ENCODE data around the gene TMPRSS2.

Gene TMPRSS2

GRCh38 chr21:41509733-41510132 is 1.8 kb upstream of the TMPRSS2 start:
- no peak overlapping the region for H3K4me3 ChIP-seq (ENCODE audit: low read depth, low read length)

GRCh38 chr21:41509145-41509496 is 1.2 kb upstream of the TMPRSS2 start:
- TF ChIP-seq CTCF (IDR thresholded peaks at IDR 0.05; ENCODE audit: low read depth, low read length): no peak

More at GRCh38 chr21:41509733-41510132, 1.8 kb upstream of the TMPRSS2 start:
- TF ChIP-seq CTCF (IDR thresholded peaks at IDR 0.05; ENCODE audit: low read depth, low read length): no peak

GRCh38 chr21:41508415-41509144 is 622 bp upstream of the TMPRSS2 start:
- no peak for TF ChIP-seq CTCF (IDR thresholded peaks at IDR 0.05; ENCODE audit: low read depth, low read length)
- H3K4me3 ChIP-seq (ENCODE audit: low read depth, low read length): no peak overlapping the region

More at GRCh38 chr21:41509145-41509496, 1.2 kb upstream of the TMPRSS2 start:
- H3K4me3 ChIP-seq (ENCODE audit: low read depth, low read length): no peak overlapping the region

GRCh38 chr21:41506611-41507520 is 1.1 kb downstream of the TMPRSS2 start:
- no peak for TF ChIP-seq CTCF (IDR thresholded peaks at IDR 0.05; ENCODE audit: low read depth, low read length)
- H3K4me3 ChIP-seq (ENCODE audit: low read depth, low read length): no peak overlapping the region

GRCh38 chr21:41506005-41506594 is 1.9 kb downstream of the TMPRSS2 start:
- no peak overlapping the region for H3K4me3 ChIP-seq (ENCODE audit: low read depth, low read length)
- no peak for TF ChIP-seq CTCF (IDR thresholded peaks at IDR 0.05; ENCODE audit: low read depth, low read length)

GRCh38 chr21:41504030-41504429 is 3.9 kb downstream of the TMPRSS2 start:
- TF ChIP-seq CTCF (IDR thresholded peaks at IDR 0.05; ENCODE audit: low read depth, low read length): no peak
- no peak overlapping the region for H3K4me3 ChIP-seq (ENCODE audit: low read depth, low read length)

Measured in WI38 (cell line).